ENCODE measurements around the gene AMZ1.
"Not testable (repeated sequence)": the region's sequence is repeated elsewhere in the genome, so short reads cannot be mapped to it uniquely, and the experiment has no call there.

The AMZ1 gene

DNA sequence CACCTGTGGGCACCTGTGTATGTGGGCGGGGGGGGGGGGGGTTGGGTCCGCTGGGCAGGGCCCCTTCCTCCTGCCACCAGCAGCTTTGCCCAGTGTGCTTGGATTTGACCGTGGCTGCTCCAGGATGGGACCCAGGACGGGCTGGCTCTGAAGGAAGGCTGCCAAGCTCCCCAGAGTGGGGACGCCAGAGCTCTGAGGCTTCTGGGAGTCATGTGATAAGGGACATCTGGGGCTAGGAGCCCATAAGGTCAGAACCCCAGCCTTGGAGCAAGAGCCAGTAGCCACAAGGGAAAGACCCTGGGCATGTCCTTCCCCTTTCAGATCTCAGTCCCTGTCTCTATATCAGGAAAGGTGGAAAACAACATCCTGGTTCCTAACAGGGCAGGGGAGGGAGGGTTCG is 21.8 kb upstream of the AMZ1 start:
- DNase-seq: no peak

GRCh38 chr7:2666588-2667250 is 21.3 kb upstream of the AMZ1 start:
- in situ Hi-C loops (cut with MboI; ENCODE audit: low pct_unique_long_range_greater_than_20kb, low sequenced_read_pairs): no loop called here
- DNase-seq: no peak

More for the DNA sequence above, 21.8 kb upstream of the AMZ1 start:
- in situ Hi-C loops (cut with MboI; ENCODE audit: low pct_unique_long_range_greater_than_20kb, low sequenced_read_pairs): no loop called here

GRCh38 chr7:2667843-2668242 is 20.2 kb upstream of the AMZ1 start:
- in situ Hi-C loops (cut with MboI; ENCODE audit: low pct_unique_long_range_greater_than_20kb, low sequenced_read_pairs): no loop called here

DNA sequence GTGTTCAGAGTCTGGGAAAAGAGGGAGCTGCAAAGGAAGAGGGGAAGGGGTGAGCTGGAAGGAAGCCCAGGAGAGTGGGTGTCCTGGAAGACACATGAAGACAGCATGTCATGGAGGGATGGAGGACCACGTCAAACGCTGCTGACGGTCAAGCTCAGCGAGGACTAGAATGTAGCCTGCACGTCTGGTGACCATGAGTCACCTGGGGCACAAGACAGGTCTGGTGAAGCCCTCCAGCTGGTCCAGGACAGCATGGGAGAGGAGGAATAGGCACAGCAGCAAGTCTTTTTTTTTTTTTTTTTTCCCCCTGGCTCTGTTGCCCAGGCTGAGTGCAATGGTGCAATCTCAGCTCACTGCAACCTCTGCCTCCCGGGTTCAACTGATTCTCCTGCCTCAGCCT is 19.6 kb upstream of the AMZ1 start:
- in situ Hi-C loops (cut with MboI; ENCODE audit: low pct_unique_long_range_greater_than_20kb, low sequenced_read_pairs): no loop called here
- no peak for DNase-seq

More at GRCh38 chr7:2667843-2668242, 20.2 kb upstream of the AMZ1 start:
- DNase-seq: no peak

DNA sequence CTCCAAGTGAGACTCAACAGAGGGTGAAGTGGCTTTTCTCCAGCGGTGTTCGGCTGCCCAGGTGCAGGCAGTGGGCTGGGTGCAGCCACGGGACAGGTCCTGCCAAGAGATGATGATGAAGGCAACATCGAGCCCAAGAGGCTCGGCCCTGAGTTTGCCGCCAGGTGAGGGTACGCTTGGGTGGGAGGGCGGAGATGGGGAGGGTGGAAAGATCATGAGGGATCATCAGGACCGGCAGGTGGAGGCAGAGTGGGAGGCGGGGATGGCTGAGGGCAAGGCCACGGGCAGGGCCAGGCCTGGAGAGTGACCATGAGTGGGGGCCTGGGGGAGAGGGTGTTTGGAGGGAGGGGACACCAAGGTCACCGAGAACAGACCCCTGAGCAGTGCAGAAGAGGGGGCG is 17.8 kb upstream of the AMZ1 start:
- in situ Hi-C loops (cut with MboI; ENCODE audit: low pct_unique_long_range_greater_than_20kb, low sequenced_read_pairs): no loop called here
- no peak for DNase-seq

- in situ Hi-C loops (cut with MboI; ENCODE audit: low pct_unique_long_range_greater_than_20kb, low sequenced_read_pairs): no loop called here
- peak; percentile 76 for DNase-seq
Observed at GRCh38 chr7:2670720-2671391, 17.1 kb upstream of the AMZ1 start.

DNA sequence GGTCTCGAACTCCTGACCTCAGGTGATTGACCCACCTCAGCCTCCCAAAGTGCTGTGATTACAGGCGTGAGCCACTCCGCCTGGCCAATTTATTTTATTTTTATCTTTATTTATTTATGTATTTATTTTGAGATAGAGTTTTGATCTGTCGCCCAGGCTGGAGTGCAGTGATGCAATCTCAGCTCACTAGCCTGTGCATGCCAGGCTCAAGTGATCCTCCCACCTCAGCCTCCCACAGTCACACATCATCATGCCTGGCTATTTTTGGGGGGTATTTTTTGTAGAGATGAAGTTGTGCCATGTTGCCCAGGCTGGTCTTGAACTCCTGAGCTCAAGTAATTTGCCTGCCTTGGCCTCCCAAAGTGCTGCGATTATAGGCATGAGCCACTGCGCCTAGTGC is 14.8 kb upstream of the AMZ1 start:
- in situ Hi-C loops (cut with MboI; ENCODE audit: low pct_unique_long_range_greater_than_20kb, low sequenced_read_pairs); DNase-seq: not testable (repeated sequence)

- in situ Hi-C loops (cut with MboI; ENCODE audit: low pct_unique_long_range_greater_than_20kb, low sequenced_read_pairs): no loop called here
Observed at GRCh38 chr7:2673934-2674333, 14.1 kb upstream of the AMZ1 start.

GRCh38 chr7:2675256-2675764 is 12.7 kb upstream of the AMZ1 start:
- DNase-seq: no peak
- in situ Hi-C loops (cut with MboI; ENCODE audit: low pct_unique_long_range_greater_than_20kb, low sequenced_read_pairs): no loop called here

More at GRCh38 chr7:2673934-2674333, 14.1 kb upstream of the AMZ1 start:
- no peak for DNase-seq

DNA sequence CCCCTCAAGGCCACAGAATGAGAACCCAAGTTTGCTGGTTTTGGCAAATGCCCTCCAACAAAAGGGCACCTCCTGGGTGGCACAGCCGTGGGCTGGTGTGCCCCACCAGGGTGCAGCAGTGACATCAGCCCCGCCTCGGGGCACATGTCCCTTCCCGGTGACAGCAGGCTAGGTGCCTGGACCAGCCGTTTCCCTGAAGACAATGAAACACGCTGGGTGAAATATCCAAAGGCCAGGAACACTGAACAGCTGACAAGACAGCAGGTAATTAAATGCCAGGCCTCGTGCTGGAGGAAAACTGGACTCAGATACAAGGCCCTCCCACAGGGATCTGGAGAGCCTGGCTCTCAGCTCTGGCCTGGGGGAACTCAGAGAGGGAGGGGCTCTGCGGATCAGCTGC is 11.4 kb upstream of the AMZ1 start:
- in situ Hi-C loops (cut with MboI; ENCODE audit: low pct_unique_long_range_greater_than_20kb, low sequenced_read_pairs); DNase-seq: not testable (repeated sequence)

GRCh38 chr7:2678454-2678853 is 9.5 kb upstream of the AMZ1 start:
- in situ Hi-C loops (cut with MboI; ENCODE audit: low pct_unique_long_range_greater_than_20kb, low sequenced_read_pairs); DNase-seq: not testable (repeated sequence)

DNA sequence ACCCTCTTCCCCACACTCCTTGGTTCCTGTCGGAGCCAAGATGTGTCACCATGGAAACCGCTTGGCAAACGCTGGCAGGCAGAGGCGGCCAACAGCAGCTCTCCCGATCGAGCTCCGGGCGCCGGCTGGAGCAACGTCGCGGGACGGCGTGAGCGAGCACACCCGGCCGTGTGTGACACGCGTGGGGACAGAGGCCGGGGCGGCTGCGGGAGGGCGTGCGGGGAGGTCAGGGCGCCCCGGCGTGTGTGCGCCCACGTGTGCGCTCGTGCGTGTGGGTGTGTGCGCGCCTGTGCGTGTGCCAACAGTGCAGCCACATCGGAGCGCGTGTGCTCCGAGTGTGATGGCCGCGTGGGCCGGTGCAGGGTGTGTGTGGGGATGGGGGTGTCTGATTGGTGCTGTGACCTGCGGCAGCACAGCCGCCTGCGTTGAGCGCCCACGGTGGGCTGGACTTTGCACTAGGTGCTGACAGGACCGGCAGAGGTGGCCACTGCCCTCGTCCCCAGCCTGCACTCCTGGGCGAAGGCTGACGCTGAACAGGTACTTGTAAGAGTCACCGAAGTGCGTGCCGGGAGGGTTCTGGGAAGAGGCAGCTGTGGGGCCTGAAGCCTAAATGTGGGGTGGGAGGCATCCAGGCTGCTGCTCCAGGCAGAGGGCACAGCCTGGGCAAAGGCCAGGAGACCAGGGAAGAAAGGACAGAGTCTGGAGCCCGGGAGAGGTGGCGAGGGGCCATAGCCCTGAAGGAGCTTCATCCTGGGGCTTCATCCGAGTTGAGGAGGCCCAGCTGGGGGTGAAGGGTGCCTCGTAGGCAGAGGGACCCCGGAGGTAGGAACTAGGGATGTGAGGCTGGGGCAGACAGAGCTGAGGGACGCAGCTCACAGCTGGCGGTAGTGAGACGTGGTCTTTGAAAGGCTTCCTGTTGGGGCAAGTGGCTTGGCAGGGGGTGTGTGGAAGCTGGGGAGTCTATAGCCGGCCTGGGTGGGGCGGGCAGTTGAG is 8.6 kb upstream of the AMZ1 start:
- in situ Hi-C loops (cut with MboI; ENCODE audit: low pct_unique_long_range_greater_than_20kb, low sequenced_read_pairs): not testable (repeated sequence)

DNA sequence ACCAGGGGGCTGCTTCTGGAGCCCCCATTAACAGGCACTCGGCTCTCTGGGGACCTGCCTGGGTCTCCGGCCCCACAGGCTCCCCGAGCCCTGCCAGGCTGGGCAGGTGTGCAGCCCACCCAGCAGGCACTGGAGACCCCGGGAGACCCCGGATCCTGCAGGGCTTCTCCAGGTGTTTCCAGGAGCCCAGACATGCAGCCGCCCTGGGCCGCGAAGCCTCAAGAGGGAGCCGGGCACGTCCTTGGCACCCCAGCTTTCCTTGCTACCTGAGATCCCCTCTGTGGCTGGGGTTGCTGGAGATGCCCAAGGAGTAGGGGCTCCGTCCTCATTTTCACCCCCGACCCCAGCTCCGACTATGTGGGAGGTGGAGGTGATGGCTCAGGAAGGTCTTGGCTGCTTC is 7.7 kb upstream of the AMZ1 start:
- DNase-seq: no peak
- in situ Hi-C loops (cut with MboI; ENCODE audit: low pct_unique_long_range_greater_than_20kb, low sequenced_read_pairs): no loop called here

More for the DNA sequence above, 8.6 kb upstream of the AMZ1 start:
- DNase-seq: not testable (repeated sequence)

DNA sequence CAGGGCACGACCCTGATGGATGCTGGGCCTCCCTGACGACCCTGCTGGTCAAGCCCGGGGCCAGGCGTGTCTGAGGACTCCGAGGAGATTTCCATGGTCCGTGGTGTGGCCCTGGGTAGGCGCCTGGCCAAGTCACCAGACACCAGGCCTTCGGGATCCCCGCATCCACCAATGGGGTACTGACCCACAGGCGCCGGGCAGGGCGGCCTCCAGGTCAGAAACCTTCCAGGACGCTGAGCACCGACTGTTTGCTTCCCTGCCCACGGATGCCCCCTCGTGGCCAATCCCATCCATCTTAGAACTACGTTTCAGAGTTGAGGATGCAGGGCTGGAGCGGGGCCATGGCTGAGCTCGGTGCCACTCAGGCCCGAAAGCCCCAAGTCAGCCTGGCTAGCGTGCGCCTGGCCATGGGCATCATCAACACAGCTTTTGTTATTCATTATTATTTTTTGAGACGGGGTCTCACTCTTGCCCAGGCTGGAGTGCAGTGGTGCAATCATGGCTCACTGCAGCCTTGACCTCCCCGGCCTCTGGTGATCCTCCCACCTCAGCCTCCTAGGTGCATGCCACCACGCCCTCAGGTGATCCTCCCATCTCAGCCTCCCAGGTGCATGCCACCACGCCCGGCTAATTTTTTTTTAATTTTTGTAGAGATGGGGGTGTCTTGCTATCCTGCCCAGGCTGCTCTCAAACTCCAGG is 7.1 kb upstream of the AMZ1 start:
- in situ Hi-C loops (cut with MboI; ENCODE audit: low pct_unique_long_range_greater_than_20kb, low sequenced_read_pairs): no loop called here
- DNase-seq: peak; percentile 60

- in situ Hi-C loops (cut with MboI; ENCODE audit: low pct_unique_long_range_greater_than_20kb, low sequenced_read_pairs): no loop called here
- DNase-seq: no peak
Observed at GRCh38 chr7:2681929-2682799, 5.8 kb upstream of the AMZ1 start.

DNA sequence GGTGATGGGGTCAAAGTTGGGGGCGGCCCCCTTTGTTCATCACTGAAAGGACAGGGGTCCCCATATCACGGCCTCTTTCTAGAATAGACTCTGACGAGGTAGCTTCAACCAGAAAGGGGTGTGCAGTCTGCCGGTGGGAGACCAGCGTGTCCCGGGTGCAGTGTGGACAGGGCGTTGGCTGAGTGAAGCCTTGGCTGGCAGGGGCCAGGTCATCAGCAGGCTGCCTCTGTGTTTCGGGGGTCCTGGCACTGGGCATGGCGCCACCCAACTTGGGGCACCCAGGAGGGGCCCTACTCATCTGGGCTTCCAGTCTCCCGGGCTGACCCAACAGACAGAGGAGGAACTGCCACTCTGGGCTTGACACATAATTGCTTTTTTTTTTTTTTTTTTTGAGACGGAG is 3.5 kb upstream of the AMZ1 start:
- DNase-seq: no peak
- in situ Hi-C loops (cut with MboI; ENCODE audit: low pct_unique_long_range_greater_than_20kb, low sequenced_read_pairs): no loop called here

- in situ Hi-C loops (cut with MboI; ENCODE audit: low pct_unique_long_range_greater_than_20kb, low sequenced_read_pairs): no loop called here
- DNase-seq: no peak
Observed at GRCh38 chr7:2686101-2686500, 1.9 kb upstream of the AMZ1 start.

DNA sequence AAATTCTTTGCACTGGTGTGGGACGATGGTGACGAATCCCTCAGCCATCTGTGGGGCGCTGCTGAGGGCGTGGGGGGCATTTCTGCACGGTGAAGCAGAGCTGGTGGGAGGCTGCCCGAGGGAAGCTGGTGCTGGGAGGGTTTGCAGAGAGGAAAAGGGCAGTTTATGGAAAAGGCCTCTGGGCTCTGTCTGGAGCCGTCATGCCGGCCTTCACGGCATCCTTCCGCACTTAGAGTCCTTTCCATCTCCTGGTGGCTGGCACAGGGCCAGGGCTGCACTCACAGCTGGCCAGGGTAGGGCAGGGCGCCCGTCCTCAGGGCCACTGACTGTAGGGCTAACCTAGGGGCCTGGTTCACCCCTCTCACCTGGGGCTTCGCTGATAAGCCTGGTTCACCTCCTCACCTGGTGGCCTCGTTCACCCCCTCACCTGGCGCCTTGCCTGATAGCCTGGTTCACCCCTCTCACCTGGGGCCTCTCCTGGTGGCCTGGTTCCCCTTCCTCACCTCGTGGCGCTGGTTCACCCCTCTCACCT is 598 bp upstream of the AMZ1 start:
- in situ Hi-C loops (cut with MboI; ENCODE audit: low pct_unique_long_range_greater_than_20kb, low sequenced_read_pairs): no loop called here
- DNase-seq: no peak
